ENCODE results near the gene KLLN.

Gene KLLN, protein sequence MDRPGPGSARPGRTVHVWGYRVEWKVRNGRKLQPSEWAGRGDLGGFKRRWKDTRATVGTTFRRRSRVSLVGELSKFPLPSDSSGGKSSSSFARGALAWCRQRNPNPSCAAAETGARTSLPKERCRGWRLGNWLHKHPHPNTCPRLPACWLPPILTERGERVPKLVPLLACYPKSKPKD

DNA sequence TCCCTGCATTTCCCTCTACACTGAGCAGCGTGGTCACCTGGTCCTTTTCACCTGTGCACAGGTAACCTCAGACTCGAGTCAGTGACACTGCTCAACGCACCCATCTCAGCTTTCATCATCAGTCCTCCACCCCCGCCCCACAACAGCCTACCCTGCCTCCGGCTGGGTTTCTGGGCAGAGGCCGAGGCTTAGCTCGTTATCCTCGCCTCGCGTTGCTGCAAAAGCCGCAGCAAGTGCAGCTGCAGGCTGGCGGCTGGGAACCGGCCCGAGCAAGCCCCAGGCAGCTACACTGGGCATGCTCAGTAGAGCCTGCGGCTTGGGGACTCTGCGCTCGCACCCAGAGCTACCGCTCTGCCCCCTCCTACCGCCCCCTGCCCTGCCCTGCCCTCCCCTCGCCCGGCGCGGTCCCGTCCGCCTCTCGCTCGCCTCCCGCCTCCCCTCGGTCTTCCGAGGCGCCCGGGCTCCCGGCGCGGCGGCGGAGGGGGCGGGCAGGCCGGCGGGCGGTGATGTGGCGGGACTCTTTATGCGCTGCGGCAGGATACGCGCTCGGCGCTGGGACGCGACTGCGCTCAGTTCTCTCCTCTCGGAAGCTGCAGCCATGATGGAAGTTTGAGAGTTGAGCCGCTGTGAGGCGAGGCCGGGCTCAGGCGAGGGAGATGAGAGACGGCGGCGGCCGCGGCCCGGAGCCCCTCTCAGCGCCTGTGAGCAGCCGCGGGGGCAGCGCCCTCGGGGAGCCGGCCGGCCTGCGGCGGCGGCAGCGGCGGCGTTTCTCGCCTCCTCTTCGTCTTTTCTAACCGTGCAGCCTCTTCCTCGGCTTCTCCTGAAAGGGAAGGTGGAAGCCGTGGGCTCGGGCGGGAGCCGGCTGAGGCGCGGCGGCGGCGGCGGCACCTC, at the start of gene KLLN, which contains the start of gene PTEN:
Gene KLLN, minus strand, starts transcription at position 481 of the 891 bp plus-strand sequence. CDS start 1,046 bp downstream, outside the sequence.
Gene PTEN, plus strand, starts transcription at position 573 of the 891 bp plus-strand sequence. CDS start 845 bp downstream, outside the sequence.
- TF ChIP-seq GATA3 (IDR thresholded peaks at IDR 0.05; ENCODE audit: low read depth, low read length) = no peak
- no peak for TF ChIP-seq GATA2 (IDR thresholded peaks at IDR 0.05; ENCODE audit: low read depth, low read length)

DNA sequence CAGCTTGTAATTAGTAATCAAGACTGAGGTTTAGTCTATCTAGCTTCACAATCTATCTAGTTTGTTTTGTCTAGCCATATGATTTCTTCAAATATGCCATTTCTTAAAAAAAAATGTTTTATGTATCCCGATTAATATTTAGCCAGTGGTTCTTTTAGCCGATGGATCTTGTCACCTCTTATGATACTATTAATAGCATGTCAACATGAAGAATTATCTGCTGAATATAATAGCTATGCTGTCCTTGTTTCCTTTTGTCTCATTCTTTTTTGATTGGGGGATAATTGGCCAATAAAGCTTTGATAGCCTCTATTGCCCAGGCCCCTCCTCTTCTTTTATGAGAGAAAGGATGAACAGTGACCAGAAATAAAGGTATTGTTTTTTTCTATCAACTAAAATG, 32.9 kb upstream of the KLLN start:
- TF ChIP-seq GATA3 (IDR thresholded peaks at IDR 0.05; ENCODE audit: low read depth, low read length) = no peak
- TF ChIP-seq GATA2 (IDR thresholded peaks at IDR 0.05; ENCODE audit: low read depth, low read length) = no peak

GRCh38 chr10:87895430-87895829, 32.1 kb upstream of the KLLN start:
- no peak for TF ChIP-seq GATA3 (IDR thresholded peaks at IDR 0.05; ENCODE audit: low read depth, low read length)
- TF ChIP-seq GATA2 (IDR thresholded peaks at IDR 0.05; ENCODE audit: low read depth, low read length) = no peak

- no peak for TF ChIP-seq GATA2 (IDR thresholded peaks at IDR 0.05; ENCODE audit: low read depth, low read length)
- no peak for TF ChIP-seq GATA3 (IDR thresholded peaks at IDR 0.05; ENCODE audit: low read depth, low read length)
Measured at GRCh38 chr10:87887548-87888289, 24.4 kb upstream of the KLLN start.

GRCh38 chr10:87887146-87887545, 23.8 kb upstream of the KLLN start:
- TF ChIP-seq GATA2 (IDR thresholded peaks at IDR 0.05; ENCODE audit: low read depth, low read length) = no peak
- no peak for TF ChIP-seq GATA3 (IDR thresholded peaks at IDR 0.05; ENCODE audit: low read depth, low read length)

DNA sequence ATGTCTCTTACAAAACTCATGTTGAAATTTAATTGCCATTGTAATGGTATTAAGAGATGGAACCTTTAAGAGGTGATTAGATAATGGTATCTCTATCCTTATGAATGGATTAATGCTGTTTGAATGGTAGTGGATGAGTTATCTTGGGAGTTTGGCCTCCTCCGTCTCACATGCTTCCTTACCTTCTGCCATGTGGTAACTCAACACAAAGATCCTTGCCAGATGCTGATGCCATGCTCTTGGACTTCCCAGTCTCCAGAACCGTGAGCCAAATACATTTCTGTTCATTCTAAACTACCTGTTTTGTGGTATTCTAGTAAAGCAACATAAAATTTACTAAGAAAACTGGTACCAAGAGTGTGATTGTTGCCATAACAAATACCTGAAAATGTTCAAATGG, 23.3 kb upstream of the KLLN start:
- TF ChIP-seq GATA3 (IDR thresholded peaks at IDR 0.05; ENCODE audit: low read depth, low read length) (no peak), GATA2 (IDR thresholded peaks at IDR 0.05; ENCODE audit: low read depth, low read length) (no peak)

DNA sequence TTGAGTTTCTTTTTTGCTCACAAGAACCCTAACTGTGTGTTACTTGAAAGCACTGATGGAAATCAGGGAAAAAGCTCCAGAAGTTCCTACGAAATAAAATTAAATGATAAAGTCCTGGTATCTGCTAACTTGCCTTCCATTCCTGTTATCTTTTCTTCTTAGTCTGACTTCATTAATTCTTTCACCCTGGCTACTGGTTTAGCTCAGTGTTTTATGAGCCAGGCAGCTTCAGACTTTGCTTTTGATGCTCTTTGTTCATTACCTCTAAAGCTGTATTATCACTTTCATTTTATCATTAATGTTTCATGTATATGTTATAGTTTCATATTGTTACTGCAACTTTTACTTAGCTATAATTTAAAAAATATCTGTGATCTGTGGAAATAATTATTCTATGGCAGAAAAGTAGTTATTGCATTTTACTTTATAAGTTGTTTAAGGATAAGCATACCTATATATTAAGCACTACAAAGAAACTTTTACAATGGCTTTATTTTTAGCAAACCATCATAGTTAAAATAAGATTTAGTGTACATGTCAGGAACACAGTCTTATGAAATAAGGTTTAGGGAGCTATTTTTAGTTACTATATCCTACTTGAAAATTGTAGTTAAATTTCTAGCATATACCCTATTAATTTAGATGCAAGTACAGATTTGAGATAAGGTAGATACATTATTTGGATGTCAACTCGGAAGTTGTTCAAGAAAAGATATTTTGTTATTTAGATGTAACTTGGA, 19.4 kb upstream of the KLLN start:
- no peak for TF ChIP-seq GATA2 (IDR thresholded peaks at IDR 0.05; ENCODE audit: low read depth, low read length)
- no peak for TF ChIP-seq GATA3 (IDR thresholded peaks at IDR 0.05; ENCODE audit: low read depth, low read length)

DNA sequence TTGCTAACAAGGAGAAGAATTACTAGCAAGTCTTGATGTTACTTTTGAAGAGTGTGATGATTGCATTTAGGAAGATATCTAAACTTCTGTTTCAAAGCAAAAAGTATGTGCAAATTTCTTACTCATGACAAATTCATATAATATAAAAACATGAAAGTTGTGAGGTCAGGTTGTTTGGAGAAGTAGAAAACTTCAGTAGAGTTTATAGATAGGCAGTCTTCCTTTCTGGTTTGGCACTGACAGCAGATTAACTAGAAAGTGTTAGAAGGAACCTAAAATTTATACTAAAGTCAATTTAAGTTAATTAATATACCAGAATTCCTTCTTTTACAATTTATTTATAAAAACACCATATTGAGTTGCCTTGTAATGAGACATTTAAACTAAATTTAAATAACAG, 17.0 kb upstream of the KLLN start:
- TF ChIP-seq GATA3 (IDR thresholded peaks at IDR 0.05; ENCODE audit: low read depth, low read length) = no peak
- TF ChIP-seq GATA2 (IDR thresholded peaks at IDR 0.05; ENCODE audit: low read depth, low read length) = no peak

DNA sequence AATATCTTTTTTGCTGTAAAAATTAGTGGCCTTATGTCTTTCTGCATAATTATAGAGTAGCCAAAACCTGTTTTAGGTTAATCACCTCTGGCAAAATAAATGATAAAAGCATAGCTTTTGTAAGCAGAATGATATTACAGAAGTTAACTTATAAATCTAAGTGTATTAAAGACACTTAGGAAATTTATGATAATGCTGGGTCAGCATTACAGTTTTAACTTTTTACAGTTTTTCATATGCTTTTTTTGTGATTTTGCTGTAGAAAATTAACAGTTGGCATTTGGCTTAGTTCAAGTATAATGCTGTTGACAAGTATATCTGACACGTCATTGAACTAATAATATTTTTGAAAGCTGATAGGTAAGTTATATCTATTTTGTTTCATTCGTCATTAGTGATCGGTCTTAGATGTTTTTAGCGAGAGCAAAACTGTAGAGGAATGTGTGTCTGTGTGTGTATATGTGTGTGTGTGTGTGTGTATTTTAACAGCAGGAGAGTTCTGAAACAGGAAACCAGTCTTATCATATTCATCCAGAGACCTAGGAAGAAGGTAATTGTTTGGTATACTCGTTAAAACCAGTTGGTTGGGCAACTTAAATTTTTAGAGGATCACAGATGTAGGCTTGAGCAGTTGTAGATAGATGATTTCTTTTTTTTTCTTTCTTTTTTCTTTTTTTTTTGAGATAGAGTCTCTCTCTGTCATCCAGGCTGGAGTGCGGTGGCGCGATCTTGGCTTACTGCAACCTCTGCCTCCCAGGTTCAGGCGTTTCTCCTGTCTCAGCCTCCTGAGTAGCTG, 15.5 kb upstream of the KLLN start:
- TF ChIP-seq GATA2 (IDR thresholded peaks at IDR 0.05; ENCODE audit: low read depth, low read length) (no peak), GATA3 (IDR thresholded peaks at IDR 0.05; ENCODE audit: low read depth, low read length) (no peak)

- TF ChIP-seq GATA2 (IDR thresholded peaks at IDR 0.05; ENCODE audit: low read depth, low read length) = no peak
- TF ChIP-seq GATA3 (IDR thresholded peaks at IDR 0.05; ENCODE audit: low read depth, low read length) = no peak
Measured at GRCh38 chr10:87875929-87876571, 12.7 kb upstream of the KLLN start.

- TF ChIP-seq GATA2 (IDR thresholded peaks at IDR 0.05; ENCODE audit: low read depth, low read length) (no peak), GATA3 (IDR thresholded peaks at IDR 0.05; ENCODE audit: low read depth, low read length) (no peak)
Measured at GRCh38 chr10:87873656-87874055, 10.3 kb upstream of the KLLN start.

DNA sequence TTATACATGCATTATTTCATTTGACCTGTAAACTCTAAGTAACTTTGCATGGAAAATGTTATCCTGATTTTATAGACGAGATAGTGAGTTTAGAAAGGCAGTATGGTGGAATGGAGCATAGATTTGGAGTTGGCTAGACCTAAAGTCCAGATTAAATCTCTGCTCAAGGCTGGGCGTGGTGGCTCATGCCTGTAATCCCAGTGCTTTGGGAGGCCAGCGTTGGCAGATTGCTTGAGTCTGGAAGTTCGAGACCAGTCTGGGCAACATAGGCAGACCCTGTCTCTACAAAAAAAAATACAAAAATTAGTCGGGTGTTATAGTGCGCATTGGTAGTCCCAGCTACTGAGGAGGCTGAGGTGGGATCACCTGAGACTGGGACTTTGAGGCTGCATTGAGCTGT, 9.5 kb upstream of the KLLN start:
- TF ChIP-seq GATA2 (IDR thresholded peaks at IDR 0.05; ENCODE audit: low read depth, low read length) (no peak), GATA3 (IDR thresholded peaks at IDR 0.05; ENCODE audit: low read depth, low read length) (no peak)
